GM18868 (cell line): ENCODE results near the gene CD40.

Experiments
- ATAC-seq: cut with Tn5 transposase; IDR thresholded peaks from one replicate; pipeline ENCODE4 v1.9.1; 2021; ENCODE audit warnings: mild to moderate bottlenecking, moderate library complexity; ENCODE audit not compliant: unreplicated experiment

Gene CD40

DNA sequence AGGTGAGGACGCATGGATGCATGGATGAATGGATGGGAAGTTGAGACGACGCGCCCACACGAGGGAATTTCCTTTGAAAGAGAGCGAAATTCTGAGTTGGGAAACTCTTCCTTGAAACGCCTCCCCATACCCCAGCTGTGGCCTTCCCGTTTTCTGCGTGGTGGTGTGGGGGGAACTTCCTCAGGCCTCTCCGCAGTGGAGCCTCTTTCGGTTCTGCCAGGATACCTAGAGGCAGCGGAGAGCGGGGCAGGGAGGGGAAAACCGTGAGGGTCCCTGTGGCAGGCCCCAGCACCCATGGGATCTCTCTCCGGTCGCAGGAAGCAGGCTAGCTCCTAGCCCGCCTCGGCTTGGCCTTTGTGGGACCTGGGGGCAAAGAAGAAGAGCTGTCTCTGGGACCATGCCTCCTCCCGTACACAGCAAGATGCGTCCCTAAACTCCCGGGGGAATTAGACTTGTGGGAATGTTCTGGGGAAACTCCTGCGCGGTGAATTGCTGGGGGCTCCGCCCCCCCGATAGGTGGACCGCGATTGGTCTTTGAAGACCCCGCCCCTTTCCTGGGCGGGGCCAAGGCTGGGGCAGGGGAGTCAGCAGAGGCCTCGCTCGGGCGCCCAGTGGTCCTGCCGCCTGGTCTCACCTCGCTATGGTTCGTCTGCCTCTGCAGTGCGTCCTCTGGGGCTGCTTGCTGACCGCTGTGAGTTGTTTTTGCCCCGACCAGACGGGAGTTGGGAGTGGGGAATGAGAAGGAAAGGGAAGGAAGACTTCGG is at the start of gene CD40:
Gene CD40, plus strand, starts transcription at position 611 of the 764 bp plus-strand sequence. Its CDS starts 30 bp downstream, at position 641.
- peak; percentile 72 for ATAC-seq

DNA sequence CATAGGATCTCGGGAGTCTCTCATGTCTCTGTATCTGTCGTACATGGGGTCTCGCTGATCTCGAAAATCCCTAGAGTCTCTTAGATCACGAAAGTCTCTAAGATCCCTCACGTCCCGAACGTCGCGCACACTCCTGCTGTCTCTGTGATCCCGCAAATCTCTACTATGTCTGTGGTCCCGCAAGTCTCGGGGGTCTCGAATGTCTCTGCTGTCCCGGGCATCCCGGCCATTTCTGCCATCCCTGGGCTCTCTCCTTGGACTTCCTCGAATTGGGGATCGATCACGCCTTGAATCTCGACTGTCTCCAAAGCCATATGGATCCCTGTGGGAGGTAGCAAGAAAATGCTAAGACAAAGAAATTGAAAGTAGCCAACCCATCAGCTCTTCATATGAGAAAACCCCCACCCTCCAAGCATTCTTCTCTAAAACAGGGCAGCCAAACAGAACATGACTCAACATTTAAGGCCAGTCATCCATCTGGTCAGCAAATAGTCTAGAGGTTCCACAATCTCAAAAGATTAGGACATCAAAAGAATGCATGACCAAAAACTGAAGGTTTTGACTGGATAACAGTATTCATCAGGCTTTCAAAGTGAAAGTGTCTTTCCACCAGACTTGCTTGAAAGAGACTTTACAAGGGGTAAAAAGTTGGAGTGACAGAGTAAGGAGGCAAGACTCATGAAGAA is 47.8 kb upstream of the CD40 start:
- ATAC-seq, result no peak

DNA sequence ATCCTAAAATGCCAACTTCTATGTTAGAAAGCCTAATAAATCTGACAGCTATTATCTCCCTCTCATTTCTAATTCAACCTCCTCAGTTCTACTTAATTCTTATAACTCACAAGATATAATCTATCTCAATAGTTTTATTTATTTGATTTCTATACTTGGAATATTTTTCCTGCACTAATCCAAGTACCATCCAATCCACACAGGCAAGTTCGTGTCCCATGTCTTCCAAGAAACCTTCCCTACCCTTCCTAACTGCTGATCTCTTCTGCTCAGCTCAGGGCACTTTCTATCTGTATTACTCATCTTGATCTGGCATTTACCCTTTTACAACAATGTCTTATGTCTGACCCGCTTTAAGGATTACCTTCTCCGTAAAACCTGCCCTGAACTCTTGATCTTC is 46.5 kb upstream of the CD40 start:
- ATAC-seq, result no peak

DNA sequence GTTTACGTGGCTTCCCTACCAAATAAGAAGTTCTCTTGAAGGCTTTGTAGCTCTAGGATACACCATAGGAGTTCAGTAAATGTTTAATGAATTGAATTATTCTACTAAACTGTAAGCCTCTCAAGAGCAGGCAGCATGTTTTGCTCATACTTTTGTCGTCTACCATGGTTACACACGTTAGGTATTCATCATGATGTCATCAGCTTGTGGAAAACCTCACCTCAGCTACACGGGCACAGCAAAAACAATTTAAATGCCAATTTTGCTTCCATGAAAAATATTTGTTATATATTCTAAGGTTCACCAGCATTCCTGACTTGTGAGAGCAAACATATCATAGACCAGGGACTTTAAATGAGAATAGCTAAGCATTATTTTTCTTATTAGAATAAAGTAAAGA is 45.1 kb upstream of the CD40 start:
- no peak for ATAC-seq

DNA sequence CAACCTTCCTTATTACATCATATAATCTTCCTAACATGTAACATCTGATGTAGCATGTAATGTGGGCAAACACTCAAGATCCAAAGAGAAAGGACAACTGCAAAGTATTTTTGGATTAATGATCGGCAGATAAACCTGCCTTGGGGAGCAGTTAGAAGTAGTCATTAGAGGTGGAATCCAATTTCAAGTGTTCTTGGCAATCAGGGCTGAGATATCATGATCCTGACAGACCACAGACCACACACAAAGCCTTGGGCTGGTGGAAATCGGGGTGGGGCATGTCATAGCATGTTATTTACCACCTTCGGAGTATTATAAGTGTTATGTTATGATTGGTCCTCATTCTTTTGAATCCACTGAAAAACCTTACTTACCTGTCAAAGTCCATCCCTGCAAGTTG is 44.7 kb upstream of the CD40 start:
- no peak for ATAC-seq

DNA sequence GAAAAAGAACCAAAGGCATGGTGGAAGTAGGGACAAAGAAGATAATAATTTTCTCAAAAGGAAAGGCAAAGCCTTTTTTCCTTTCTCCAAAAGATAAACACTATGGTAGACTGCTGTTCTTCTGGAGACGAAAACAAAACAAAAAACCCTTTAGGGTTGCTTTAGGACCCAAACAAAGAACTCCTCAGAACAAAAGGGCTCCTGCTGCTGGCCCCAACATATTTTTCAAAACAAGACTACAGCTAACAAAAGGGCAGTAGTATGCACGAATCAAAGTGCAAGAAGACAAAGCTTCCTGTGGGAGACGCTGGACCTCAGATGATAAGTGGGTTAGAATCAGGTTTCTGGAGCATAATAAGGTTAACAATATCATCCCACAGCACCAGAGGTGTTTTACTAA is 44.1 kb upstream of the CD40 start:
- no peak for ATAC-seq

DNA sequence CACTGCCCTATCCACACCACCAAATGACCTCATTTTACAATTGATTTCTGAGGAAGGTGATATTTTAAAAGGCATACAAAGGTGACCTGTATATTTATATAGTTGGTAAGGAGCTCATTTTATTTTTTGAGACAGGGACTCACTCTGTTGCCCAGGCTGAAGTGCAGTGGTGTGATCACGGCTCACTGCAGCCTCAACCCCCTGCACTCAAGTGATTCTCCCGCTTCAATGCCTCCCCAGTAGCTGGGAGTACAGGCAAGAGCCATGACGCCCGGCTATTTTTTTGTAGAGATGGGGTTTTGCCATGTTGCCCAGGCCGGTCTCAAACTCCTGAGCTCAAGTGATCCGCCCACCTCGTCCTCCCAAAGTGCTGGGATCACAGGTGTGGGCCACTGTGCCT is 41.3 kb upstream of the CD40 start:
- no peak for ATAC-seq

DNA sequence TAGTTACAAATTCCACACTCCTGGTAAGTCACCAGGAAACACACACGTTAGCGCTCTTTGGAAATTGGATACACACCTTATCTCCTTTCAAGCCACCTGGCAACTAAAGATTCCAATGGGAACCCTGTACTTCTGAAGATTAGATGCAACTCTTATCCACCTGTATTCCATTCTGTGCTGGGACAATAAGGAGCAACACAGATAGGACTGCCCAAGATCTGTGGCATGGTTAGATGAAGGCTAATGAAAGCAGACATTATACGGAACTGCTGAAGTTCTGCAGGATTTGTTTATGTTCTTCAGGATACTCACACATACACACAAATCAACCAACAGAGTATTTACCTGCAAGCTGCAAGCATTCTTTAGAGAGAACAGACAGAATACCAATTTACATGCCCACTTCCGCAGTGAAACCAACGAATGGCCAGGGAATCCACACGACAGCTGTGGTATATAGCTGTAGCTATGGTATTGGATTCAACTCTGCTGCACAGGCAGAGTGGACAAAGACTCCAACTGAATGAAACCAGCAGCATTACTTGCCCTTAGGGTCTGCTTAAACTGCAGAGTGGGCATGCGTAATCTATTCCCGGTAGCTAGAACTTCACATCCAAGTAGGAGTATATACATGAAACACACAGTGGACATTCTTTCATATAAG is 40.3 kb upstream of the CD40 start:
- ATAC-seq, result no peak

DNA sequence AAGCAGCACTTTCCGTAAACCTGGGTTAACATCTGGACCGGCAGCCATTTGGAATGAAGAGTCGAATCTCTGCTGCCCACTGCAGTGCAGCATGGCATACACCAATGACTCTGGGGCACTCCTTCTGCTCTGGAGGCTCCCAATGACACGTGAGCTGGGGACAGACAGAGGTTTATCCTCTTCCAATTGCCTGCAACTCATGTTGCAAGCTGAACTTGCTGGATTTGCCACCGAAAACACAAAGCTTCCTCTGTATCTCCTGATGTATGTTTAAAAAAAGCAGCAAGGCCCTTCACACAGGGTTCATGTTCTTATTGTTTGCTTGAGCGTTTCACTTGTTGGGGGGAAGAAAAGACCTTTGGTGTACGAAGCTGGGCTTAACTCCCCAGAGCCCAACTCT is 39.2 kb upstream of the CD40 start:
- ATAC-seq, result no peak

DNA sequence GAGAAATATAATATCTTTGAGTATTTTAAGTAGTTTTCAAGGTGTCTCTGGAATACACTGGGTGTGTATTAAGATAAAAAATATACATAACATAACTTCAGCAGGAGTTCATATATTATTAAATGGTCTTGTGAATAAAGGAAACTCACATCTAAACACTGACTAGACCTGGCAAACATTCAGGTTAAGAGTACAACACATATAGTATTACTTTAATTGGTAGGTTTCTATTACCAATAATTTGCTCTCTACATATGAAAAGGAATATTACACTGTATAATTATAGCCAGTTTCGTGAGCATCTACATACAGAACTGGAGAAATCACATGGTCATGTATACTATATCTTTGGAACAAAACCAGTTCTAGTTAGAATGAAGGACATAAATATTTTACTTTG is 37.0 kb upstream of the CD40 start:
- ATAC-seq, result no peak

DNA sequence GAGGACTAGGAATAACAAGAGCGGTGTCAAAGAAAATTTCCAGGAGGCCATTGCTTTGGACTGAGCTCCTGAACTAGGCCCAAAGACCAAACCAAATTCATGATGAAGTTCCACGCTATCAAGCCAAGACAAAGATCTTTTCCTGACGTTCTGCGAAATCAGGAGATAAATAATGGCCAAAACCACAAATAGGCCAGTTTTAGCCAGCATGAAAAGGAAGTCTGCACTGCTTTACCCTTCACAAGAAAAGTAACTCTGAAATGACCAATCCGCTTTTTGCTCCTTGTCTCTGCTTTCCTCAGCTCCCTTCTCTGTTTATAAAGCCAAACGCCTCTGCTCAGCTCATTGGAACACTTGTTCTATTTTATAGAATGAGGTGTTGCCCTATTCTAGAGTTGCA is 35.0 kb upstream of the CD40 start:
- ATAC-seq, result no peak

DNA sequence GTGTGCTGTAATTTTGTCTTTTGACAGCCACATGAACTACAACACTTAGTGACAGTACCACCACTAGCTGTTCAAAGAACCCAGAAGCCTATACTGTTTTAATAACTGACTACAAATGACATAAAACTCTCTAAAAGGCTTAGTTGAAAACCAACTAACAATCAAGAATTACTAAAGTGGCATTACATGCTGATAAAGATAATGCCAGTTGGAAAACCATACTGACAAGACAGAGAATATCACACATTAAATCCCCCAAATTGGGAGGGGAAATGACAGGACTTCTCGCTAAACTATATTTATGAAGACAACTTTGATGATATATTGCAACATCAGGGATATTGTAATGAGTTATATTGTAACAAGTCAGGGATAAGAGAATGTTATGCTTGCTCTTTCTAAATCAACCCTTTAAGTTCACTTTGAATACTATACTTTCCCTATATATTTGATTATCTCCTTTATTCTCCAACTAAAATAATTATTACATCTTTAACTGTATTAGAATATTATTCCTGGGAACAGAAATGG is 34.5 kb upstream of the CD40 start:
- no peak for ATAC-seq

DNA sequence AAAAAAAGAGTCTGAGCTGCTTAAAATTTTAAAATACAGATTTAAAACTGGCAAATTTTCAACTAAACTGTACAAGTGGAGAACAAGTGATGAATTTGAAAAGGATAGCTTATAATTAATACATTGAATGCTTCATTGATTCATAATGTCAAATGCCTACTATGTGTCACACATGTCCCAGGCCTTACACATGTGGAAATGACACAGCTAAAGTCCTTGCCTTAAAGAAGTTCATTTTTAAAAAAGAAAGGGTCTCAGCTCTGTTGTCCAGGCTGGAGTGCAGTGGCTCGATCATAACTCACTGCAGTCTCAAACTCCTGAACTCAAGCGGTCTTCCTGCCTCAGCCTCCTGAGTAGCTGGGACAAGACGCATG is 33.3 kb upstream of the CD40 start:
- ATAC-seq, result no peak

DNA sequence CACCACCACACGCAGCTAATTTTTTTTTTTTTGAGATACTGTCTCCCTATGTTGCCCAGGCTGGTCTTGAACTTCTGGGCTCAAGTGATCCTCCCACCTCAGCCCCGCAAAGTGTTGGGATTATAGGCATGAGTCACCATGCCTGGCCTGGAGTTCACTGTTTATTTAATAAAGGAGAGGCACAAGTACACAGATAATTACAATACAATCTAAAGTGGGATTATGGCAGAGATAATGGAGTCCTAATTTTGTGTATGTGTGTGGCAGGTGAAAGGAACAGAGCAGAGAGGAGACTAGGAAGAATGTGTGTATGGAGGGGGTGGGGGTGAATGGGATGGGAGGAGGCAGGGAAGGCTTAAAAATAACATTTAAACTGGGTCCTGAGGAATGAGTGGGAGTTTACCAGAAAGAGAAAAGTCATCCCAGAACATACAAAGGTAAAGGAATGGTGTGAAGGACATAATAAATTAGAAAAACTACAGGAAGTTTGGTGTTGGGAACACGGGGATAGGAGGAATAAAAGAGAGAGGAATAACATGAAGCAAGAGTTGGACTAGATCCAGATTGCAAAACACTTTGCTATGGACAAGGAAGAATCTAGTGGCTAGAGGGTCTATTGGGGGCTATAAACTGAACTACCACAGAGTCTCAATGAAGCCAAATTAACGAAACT is 32.8 kb upstream of the CD40 start:
- no peak for ATAC-seq

DNA sequence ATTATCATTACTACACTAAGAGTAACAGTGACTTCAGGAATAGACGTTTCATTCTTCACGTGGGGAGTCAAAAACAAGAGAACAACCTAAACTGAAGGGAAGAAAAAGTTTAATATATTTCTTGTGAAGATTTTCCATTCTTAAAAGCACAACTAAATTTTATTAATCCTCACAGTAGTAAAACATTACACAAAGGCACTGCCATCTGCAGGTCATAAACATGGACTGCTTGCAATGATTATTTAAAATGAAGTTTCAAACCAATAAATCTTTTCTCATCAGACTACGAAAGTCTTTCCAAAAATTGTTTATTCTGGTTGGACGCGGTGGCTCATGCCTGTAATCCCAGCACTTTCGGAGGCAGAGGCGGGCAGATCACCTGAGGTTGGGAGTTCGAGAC is 31.0 kb upstream of the CD40 start:
- no peak for ATAC-seq

DNA sequence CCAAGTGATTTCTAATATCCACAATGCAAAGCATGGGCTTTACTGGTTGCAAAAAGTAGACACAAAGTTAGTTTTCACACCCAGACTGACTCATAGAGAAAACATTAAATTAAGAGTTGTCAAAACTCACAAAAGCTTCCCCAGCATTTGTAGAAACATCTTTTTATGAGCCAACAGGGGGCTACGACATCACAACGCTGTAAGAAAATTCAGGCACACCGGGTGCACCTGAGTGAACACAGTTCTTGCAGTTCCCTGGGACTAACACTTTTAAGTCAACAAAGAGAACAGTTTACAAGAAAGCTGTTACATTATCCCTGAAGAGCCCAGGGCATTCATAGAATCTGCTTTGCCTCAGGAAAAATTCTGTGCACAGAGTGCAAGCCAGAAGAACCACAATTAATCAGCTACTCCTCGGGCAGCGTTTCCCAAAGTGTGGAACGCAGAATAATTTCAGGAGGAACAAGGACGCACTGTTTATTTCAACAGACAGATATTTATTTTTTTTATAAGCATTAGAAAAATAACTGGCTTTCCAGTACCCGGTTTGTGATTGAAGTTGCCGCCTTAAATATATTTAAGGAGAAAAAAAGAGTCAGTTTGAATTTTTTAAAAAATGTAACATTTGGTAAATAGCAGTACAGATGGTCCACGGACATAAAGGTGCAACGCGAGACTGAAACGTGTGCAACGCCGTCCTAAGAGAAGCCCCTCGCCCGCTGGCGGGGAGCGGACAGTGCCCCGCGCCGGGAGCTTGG is 29.5 kb upstream of the CD40 start:
- ATAC-seq, result no peak

DNA sequence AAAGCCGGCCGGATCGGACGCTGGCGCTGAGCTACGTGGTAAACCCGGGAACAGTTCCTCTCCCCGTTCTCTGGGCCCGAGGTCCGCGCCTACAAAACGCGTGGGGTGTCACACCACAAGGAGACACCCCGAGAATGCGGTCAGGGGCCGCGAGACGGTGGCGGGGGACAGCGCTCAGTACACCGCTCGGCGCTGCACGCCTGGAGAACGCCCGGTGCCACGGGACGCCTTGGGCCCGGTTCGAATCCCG is 29.0 kb upstream of the CD40 start:
- peak; percentile 29 for ATAC-seq

DNA sequence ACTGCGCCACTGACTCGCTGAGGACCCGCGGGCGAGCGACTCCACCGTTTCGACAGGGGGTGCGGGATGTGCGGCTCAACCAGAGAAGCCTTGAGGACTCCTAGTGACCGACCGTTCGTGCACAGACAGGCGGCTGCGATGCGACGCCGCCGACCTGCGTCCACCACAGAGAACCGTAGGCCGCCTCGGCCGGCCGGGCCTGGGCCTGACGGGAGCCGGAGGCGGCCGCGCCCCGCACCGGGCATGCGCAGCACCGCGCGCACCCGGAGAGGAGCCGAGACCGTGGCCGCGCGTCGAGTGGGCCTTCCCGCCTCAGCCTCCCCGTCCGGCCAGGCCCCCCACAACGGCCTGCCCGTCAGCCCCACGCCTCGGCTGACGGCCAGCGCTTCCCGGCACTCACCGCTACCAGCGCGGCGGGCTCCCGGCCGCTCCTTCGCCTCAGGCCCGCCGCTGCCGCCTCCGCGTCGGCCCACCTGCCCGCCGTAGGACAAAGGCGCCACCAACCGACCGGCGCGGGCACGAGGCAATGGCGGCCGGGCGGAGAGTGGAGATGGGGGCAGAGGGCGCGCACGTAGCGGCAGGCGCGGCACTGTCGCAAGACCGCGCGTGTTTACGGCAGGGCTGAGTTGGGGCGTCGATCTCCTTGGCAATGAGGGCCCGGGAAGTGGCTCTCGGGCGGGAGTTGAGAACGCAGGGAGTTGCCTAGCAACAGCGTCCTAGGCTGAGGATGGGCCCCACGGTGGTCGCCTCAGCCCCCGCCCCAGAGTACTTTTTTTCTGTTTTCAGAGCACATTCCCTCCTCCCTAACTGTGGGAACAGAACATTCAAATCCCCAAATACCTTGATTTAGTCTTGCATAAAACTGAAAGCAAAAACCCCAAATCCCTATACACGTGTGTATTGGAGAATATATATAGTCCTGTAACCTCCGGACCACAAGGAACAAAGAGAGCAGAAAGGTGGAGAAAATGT is 28.4 kb upstream of the CD40 start, which contains the start of gene NCOA5:
Gene NCOA5, minus strand, starts transcription at position 546 of the 972 bp plus-strand sequence. CDS start 10,538 bp downstream, outside the sequence.
- ATAC-seq, result peak; percentile 80
